T47D (cell line): ENCODE measurements around the gene SSX7.
"Not testable (repeated sequence)": the region's sequence is repeated elsewhere in the genome, so short reads cannot be mapped to it uniquely, and the experiment has no call there.

ENCODE experiments used
- DNase-seq, 2 experiments: peaks; one replicate each; pipeline versions ENCODE4 v3.0.0 to v3.0.0-alpha.2; 2011 to 2012; ENCODE audit warnings: low read depth in 1 of 2, low spot score in 1 of 2
- JUND ChIP-seq: IDR thresholded peaks from 2 replicates; pipeline ENCODE4 v1.6.1; 2012; ENCODE audit warnings: low read depth
- in situ Hi-C: cut with HindIII; loops from 2 replicates; pipeline ENCODE4 v1.10.0; 2016; ENCODE audit warnings: low sequenced_read_pairs, low pct_unique_long_range_greater_than_20kb

SSX7 gene, protein sequence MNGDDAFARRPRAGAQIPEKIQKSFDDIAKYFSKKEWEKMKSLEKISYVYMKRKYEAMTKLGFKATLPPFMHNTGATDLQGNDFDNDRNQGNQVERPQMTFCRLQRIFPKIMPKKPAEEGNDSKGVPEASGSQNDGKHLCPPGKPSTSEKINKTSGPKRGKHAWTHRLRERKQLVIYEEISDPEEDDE

DNA sequence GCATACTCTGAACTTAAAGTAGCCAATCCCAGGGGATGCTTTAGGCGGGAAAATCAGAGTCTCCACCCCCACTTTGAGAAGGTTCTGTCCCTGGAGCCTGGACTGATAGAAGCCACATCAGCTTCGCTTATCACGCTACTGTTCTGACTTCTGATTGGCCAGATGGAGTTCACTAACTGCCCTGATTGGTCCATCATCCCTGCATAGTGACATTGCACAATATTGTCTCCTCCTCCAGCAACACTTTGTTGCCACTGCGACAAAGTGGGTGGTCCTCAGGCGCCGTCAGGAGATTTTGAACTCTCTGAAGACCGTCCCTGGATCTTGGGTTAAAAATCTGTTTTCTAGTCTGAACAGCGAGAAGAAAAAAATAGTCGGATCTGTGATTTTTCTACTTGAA is at the start of gene SSX7:
SSX7 (minus strand) TSS at position 101 of the 400 bp plus-strand sequence. CDS start 1,428 bp downstream, outside the sequence.
- in situ Hi-C loops, DNase-seq: not testable (repeated sequence)

DNA sequence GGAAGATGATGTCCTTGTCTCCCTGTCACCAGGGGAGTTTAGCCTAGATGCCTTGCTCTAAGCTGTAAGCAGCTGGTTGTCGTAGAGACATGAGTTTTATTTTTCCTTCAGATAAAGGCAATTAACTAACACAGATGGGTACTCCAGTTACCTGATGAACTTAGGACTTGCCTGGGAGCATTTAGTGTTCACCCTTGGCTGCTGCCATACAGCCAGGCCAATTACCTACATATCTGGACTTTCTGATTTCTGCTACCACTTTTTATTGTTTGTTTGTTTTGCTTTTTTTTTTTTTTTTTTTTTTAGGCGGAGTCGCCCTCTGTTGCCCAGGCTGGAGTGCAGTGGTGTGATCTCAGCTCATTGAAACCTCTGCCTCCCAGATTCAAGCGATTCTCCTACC is 37.3 kb upstream of the SSX7 start:
- in situ Hi-C loops, DNase-seq: not testable (repeated sequence)

DNA sequence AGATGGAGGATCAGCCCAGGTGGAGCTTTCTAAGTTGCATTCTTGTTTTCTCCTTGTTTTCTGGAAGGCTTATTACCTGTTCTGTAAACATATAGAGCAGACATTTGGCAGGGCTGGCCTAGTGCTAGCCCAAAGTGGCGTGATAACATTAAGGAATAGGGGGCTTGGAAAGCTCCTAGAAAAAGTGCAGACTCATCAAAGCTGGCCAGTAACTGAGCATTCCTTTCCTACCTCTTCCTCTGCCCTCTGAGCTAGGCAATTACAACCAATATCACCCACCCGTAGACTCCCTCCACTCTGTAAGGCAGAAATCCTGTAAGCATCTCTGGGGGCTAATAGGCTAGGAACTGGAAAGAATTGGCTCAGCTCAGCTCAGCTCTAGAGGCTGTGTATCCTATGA is 7.5 kb upstream of the SSX7 start:
- in situ Hi-C loops, result not testable (repeated sequence)

DNA sequence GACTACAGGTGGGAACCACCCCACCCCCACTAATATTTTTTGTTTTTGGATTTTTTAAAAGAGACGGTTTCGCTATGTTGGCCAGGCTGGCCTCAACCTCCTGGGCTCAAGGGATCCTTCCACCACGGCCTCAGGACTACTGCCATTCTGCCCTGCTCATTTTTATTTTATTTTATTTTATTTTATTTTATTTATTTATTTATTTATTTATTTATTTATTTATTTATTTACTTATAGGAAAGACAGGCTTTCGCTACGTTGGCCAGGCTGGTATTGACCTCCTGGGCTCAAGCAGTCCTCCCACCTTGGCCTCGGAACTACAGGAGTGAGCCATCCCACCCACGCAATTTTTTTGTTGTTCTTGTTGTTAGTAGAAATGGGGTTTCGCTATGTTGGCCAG is 775 bp upstream of the SSX7 start:
- in situ Hi-C loops, DNase-seq: not testable (repeated sequence)

More for the DNA sequence above, 7.5 kb upstream of the SSX7 start:
- DNase-seq, result not testable (repeated sequence)

DNA sequence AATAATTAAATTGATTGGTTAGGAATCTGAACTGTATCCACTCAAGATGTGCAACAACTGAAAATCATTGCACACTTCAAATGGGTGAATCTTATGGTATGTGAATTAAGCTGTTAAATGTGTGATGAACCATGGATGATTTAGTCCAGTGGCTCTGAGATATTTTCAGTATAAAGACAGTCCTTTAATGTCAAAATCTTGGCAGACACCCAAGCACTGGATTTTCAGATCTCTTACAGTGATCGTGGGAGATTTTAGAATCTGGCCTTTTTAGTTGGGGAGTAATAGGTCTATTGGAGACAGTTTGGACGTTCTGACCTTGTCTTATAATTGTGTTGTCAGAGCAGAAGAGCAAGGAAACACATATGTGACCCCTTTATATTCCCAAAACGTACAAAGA is 4.0 kb downstream of the SSX7 start:
- DNase-seq, in situ Hi-C loops: not testable (repeated sequence)

DNA sequence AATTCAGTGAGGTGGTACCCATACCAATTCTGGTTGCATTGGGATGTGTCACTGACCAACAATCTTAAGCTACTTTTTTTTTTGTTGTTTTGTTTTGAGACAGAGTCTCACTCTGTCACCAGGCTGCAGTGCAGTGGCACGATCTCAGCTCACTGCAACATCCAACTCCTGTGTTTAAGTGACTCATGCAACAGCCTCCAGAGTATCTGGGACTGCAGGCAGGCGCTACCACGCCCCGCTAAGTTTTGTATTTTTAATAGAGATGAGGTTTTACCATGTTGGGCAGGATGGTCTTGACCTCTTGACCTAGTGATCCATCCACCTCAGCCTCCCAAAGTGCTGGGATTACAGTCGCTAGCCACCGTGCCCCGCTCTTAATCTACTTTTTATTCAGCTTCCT is 5.7 kb downstream of the SSX7 start:
- in situ Hi-C loops, DNase-seq: not testable (repeated sequence)

DNA sequence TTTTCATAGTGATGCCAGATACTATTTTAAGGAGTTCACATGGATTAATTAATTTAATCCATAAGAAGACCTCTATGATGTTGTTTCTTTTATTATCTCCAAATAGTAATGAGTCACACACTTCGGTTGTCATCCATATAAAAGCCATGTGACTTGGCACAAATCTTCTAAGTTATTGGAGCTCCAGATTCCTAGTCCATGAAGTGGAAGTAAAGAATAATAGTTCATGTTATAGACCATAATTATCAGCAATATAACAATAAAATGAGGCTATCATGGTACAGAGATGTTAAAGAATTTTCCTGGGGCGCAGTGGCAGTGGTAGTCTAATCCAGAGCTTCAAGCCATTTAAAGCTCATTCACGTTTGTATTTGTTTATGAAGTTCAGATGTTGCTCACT is 26.2 kb downstream of the SSX7 start:
- in situ Hi-C loops, DNase-seq: not testable (repeated sequence)

DNA sequence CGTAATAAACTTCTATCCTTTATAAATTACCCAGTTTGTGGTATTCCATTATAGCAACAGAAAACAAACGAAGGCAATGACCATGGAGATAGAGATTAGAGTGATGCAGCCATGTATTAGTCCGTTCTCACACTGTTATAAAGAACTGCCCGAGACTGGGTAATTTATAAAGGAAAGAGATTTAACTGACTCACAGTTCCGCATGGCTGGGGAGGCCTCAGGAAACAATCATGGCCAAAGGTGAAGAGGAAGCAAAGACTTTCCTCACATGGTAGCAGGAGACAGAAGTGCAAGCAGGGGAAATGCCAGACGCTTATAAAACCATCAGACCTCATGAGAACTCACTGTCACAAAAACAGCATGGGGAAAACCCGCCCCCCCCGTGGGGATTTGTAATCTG is 34.0 kb downstream of the SSX7 start:
- in situ Hi-C loops, DNase-seq: not testable (repeated sequence)

DNA sequence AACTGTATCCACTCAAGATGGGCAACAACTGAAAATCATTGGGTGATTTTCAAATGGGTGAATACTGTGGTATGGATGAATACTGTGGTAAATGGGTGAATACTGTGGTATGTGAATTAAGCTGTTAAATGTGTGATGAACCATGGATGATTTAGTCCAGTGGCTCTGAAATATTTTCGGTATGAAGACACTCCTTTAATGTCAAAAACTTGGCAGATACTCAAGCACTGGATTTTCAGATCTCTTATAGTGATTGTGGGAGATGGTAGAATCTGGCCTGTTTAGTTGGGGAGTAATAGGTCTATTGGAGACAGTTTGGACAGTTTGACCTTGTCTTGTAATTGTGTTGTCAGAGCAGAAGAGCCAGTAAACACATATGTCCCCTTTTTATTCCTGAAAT is 45.7 kb downstream of the SSX7 start:
- in situ Hi-C loops, result no loop called here
- no peak for TF ChIP-seq JUND
- DNase-seq, result no peak

DNA sequence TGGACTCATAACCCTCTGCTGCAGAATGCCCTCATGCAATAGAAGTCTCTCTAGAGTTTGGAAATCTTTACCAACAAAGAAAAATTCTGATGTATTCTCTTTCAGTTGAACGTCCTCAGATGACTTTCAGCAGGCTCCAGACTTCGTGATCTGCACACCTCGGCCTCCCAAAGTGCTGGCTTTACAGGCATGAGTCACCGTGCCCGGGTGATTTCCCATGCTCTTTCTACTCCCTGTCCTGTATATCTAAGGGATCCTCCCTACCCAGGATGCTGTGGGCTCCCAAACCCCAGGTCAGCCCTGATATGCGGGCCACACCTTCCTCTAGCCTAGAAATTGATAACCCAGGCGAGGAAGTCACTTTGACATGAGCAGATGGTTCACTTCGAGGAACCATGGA is 51.5 kb downstream of the SSX7 start:
- in situ Hi-C loops, DNase-seq: not testable (repeated sequence)

DNA sequence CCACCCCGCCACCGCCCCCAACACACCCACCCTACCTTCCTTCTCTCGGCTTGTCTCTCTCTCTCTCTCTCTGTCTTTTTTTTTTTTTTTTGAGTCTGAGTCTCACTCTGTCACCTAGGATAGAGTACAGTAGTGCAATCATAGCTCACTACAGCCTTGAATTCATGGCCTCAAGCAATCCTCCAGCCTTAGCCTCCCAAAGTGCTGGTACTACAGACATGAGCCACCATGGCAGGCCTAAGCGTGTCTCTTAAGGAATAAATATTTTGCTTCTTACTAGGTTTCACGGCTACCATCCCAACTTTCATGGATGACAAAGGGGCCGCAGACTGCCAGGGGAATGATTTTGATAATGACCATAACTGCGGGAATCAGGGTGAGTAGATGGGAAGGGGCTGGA is 55.8 kb downstream of the SSX7 start:
- no peak for DNase-seq
- TF ChIP-seq JUND, result no peak
- in situ Hi-C loops, result no loop called here

DNA sequence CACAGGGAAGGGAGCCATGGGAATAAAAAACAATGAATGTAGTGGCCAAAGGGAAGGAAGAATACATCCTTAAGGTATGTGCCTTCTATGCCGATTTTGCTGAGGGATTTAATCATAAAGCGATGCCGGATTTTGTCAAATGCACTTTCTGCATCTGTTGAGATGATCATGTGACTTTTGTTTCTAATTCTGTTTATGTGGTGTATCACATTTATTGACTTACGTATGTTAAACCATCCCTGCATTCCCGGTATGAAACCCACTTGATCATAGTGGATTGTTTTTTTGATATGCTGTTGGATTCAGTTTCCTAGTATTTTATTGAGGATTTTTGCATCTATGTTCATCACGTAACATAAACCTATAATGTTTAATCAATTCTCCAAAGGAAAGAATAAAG is 60.0 kb downstream of the SSX7 start:
- in situ Hi-C loops, result no loop called here
- DNase-seq, result no peak
- TF ChIP-seq JUND, result no peak
